HCT116 (cell line): ENCODE data around the gene SH3YL1. TPM values are rescaled to one million over a fixed set of nuclear protein-coding genes. Genes with fewer than 3 reads are reported as not detected.

Source experiments
- ATAC-seq: fragments of 200-7000 bp; cut with Tn5 transposase; 2 replicates; pipeline ENCODE4 v1.9.1; 2020; ENCODE audit warnings: mild to moderate bottlenecking, moderate library complexity
- BruUV-seq: library from RNA; stranded (reverse); fragments of 400-500 nt; replicated peaks from 2 replicates; lab custom pipeline; 2021; lab: Mats Ljungman, UMichigan
- CTCF ChIA-PET: fragments of 300-600 bp; sonication (Branson Sonifier 250); formaldehyde crosslinking; loops from one replicate; lab custom pipeline; 2021; ENCODE audit warnings: antibody characterized with exemption; lab: Charles Lee
- POLR2A ChIA-PET: fragments of 300-600, 350-600 bp; sonication (Branson Sonifier 250); formaldehyde crosslinking; loops from one replicate; lab custom pipeline; 2021; ENCODE audit warnings: antibody characterized with exemption; lab: Charles Lee
- RAD21 ChIA-PET, 2 experiments: fragments of 300-600 bp; sonication (Branson Sonifier 250); formaldehyde crosslinking; loops; one replicate each; lab custom pipeline; 2023; ENCODE audit warnings: low total read pairs in 2 of 2; ENCODE audit not compliant: uncharacterized antibody in 2 of 2, unreplicated experiment in 2 of 2, low non-redundant PET in 1 of 2; lab: Charles Lee
- DNase-seq: peaks from one replicate; pipeline ENCODE4 v3.0.0-alpha.2; 2010; ENCODE audit warnings: low read depth, low spot score
- H2AFZ ChIP-seq: fragments of 200-600 bp; shearing (Covaris generic), sonication (generic); 2 replicates; pipeline ENCODE4 v1.6.1; 2017; ENCODE audit warnings: low read depth, mixed run types, mixed read lengths, antibody characterized with exemption, low read length; ENCODE audit not compliant: poor library complexity, severe bottlenecking
- H3K27ac ChIP-seq: 2 replicates; pipeline ENCODE4 v1.5.1; 2012; ENCODE audit warnings: low read depth, low read length
- H3K27me3 ChIP-seq: fragments of 200-600 bp; sonication (generic); 2 replicates; pipeline ENCODE4 v1.6.1; 2016; ENCODE audit warnings: mixed run types, low read length, mixed read lengths; ENCODE audit not compliant: insufficient read depth
- H3K36me3 ChIP-seq, 2 experiments: fragments of 200-500 bp in 1 of 2; fragments of 200-600 bp in 1 of 2; sonication (Bioruptor generic) in 1 of 2; sonication (generic) in 1 of 2; 2 replicates each; pipeline versions ENCODE4 v1.5.1 to v1.6.1; 2014 to 2016; ENCODE audit warnings: low read length in 2 of 2, inconsistent platforms in 1 of 2, mixed read lengths in 1 of 2, mixed run types in 1 of 2; ENCODE audit not compliant: insufficient read depth in 2 of 2, control insufficient read depth in 1 of 2
- H3K4me1 ChIP-seq, 2 experiments: fragments of 200-600 bp in 1 of 2; sonication (generic) in 1 of 2; 2 replicates each; pipeline versions ENCODE4 v1.5.1 to v1.6.1; 2012 to 2017; ENCODE audit warnings: low read length in 2 of 2, inconsistent platforms in 1 of 2, mild to moderate bottlenecking in 1 of 2, mixed read lengths in 1 of 2, mixed run types in 1 of 2, moderate library complexity in 1 of 2; ENCODE audit not compliant: insufficient read depth in 2 of 2, control insufficient read depth in 1 of 2
- H3K4me2 ChIP-seq: fragments of 200-600 bp; sonication (generic); 2 replicates; pipeline ENCODE4 v1.6.1; 2017; ENCODE audit warnings: mixed run types, low read length, mixed read lengths
- H3K4me3 ChIP-seq, 2 experiments: fragments of 200-600 bp in 1 of 2; sonication (generic) in 1 of 2; replicated peaks in 1 of 2; 2 replicates each; pipeline ENCODE4 v1.5.1; 2011 to 2016; ENCODE audit warnings: low read length in 2 of 2, control low read depth in 1 of 2, low read depth in 1 of 2, mild to moderate bottlenecking in 1 of 2, mixed read lengths in 1 of 2, mixed run types in 1 of 2
- H3K79me2 ChIP-seq: fragments of 200-600 bp; sonication (generic); 2 replicates; pipeline ENCODE4 v1.6.1; 2017; ENCODE audit warnings: mild to moderate bottlenecking, mixed run types, low read length, moderate library complexity, mixed read lengths; ENCODE audit not compliant: insufficient read depth
- H3K9ac ChIP-seq: fragments of 200-600 bp; sonication (generic); 2 replicates; pipeline ENCODE4 v1.6.1; 2016; ENCODE audit warnings: low read length, mixed read lengths
- H3K9me2 ChIP-seq: fragments of 200-600 bp; sonication (generic), shearing (Covaris generic); 2 replicates; pipeline ENCODE4 v1.6.1; 2017; ENCODE audit warnings: mixed run types, mild to moderate bottlenecking, moderate library complexity; ENCODE audit not compliant: insufficient read depth
- H3K9me3 ChIP-seq, 2 experiments: fragments of 200-500 bp in 1 of 2; fragments of 200-600 bp in 1 of 2; sonication (Bioruptor generic) in 1 of 2; sonication (generic) in 1 of 2; 2 replicates each; pipeline ENCODE4 v1.6.1; 2014 to 2017; ENCODE audit warnings: low read length in 2 of 2, mixed read lengths in 2 of 2, inconsistent platforms in 1 of 2, low read depth in 1 of 2, mild to moderate bottlenecking in 1 of 2, mixed run types in 1 of 2, moderate library complexity in 1 of 2; ENCODE audit not compliant: control insufficient read depth in 1 of 2, insufficient read depth in 1 of 2
- H4K20me1 ChIP-seq: fragments of 200-600 bp; sonication (generic), shearing (Covaris generic); 2 replicates; pipeline ENCODE4 v1.6.1; 2017; ENCODE audit warnings: mixed run types, mild to moderate bottlenecking, moderate library complexity; ENCODE audit not compliant: insufficient read depth
- CEBPB ChIP-seq: IDR thresholded peaks from 2 replicates; pipeline ENCODE4 v1.6.1; 2012; ENCODE audit warnings: low read depth
- ELF1 ChIP-seq: IDR thresholded peaks from 2 replicates; pipeline ENCODE4 v1.6.1; 2012; ENCODE audit warnings: low read depth, borderline replicate concordance
- EZH2 ChIP-seq: fragments of 200-600 bp; sonication (generic); IDR thresholded peaks from 2 replicates; pipeline ENCODE4 v1.6.1; 2017; ENCODE audit warnings: antibody characterized with exemption, mixed run types
- EZH2phosphoT487 ChIP-seq: fragments of 200-600 bp; IDR thresholded peaks from 2 replicates; pipeline ENCODE4 v1.6.1; 2018; ENCODE audit warnings: antibody characterized with exemption, borderline replicate concordance
- SRF ChIP-seq: IDR thresholded peaks from 2 replicates; pipeline ENCODE4 v1.6.1; 2012; ENCODE audit warnings: low read depth
- ZFX ChIP-seq: fragments of 450-650 bp; IDR thresholded peaks from 2 replicates; pipeline ENCODE4 v1.6.1; 2017
- ZNF274 ChIP-seq: fragments of 200-500 bp; sonication (Bioruptor generic); IDR thresholded peaks from 2 replicates; pipeline ENCODE4 v1.6.1; 2014; ENCODE audit warnings: mild to moderate bottlenecking, low read depth, low read length, inconsistent platforms
- intact Hi-C: fragments of 100-400 bp; cut with micrococcal nuclease; formaldehyde crosslinking; loops from 2 replicates; pipeline ENCODE4 v1.10.0; 2022
- total RNA-seq: library from RNA; stranded (reverse); gene quantifications from one replicate; pipeline ENCODE4 v1.2.1, GENCODE V29; 2021; ENCODE audit not compliant: unreplicated experiment
- TF ChIP-seq, protein P1 (sequence below): IDR thresholded peaks from 2 replicates; pipeline ENCODE4 v1.6.1; 2012; ENCODE audit warnings: low read depth

Gene SH3YL1
- total RNA-seq, 1 experiment from 2014 or later: 32.8 TPM

DNA sequence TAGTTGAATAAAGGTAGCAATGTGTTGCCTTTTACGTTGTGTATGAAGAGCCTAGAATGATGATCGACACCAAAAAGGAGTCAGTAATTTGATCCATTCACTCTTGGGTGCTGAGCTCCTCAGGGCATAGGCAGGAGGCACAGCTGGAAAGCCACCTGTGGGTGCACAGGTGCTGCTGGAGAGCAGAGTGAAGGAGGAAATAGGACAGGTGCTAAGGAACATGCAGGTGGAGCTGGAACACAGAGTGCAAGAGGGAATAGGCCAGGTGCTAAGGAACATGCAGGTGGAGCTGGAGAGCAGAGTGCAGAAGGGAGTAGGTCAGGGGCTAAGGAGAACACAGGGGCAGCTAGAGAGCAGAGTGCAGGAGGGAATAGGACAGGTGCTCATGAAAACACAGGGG, 86.1 kb downstream of the SH3YL1 start (continued):
- TF ChIP-seq, protein P1, sequence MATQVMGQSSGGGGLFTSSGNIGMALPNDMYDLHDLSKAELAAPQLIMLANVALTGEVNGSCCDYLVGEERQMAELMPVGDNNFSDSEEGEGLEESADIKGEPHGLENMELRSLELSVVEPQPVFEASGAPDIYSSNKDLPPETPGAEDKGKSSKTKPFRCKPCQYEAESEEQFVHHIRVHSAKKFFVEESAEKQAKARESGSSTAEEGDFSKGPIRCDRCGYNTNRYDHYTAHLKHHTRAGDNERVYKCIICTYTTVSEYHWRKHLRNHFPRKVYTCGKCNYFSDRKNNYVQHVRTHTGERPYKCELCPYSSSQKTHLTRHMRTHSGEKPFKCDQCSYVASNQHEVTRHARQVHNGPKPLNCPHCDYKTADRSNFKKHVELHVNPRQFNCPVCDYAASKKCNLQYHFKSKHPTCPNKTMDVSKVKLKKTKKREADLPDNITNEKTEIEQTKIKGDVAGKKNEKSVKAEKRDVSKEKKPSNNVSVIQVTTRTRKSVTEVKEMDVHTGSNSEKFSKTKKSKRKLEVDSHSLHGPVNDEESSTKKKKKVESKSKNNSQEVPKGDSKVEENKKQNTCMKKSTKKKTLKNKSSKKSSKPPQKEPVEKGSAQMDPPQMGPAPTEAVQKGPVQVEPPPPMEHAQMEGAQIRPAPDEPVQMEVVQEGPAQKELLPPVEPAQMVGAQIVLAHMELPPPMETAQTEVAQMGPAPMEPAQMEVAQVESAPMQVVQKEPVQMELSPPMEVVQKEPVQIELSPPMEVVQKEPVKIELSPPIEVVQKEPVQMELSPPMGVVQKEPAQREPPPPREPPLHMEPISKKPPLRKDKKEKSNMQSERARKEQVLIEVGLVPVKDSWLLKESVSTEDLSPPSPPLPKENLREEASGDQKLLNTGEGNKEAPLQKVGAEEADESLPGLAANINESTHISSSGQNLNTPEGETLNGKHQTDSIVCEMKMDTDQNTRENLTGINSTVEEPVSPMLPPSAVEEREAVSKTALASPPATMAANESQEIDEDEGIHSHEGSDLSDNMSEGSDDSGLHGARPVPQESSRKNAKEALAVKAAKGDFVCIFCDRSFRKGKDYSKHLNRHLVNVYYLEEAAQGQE: no peak
- TF ChIP-seq ZNF274 (no peak), SRF (no peak), ZFX (no peak), EZH2 (no peak), ELF1 (no peak), EZH2phosphoT487 (no peak)

DNA sequence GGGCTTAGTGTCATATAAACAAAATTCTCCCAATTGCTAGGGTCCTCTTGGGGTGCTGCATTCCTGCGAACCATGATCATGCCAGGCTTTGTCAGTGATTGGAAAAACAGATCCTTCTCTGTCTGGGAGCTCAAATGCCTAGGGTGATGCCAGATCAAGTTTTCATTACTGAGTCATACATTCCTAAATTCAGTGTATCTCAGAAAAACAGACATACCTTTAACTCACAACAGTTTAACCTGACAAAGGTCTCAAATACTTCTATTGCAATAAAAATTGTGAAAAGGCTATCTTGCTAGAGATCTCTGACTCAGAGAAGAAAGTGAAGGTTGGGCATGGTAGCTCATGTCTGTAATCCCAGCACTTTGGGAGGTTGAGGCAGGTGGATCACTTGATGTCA, 86.9 kb downstream of the SH3YL1 start:
- ChIA-PET RAD21 (no interaction called here), CTCF (no interaction called here), POLR2A (no interaction called here)
- Histone ChIP-seq H2AFZ (no peak overlapping the region), H3K9ac (no peak overlapping the region), H3K9me3 (no peaks in the 10 kb centered on the region), H4K20me1 (no peaks in the 10 kb centered on the region), H3K79me2 (no peaks in the 10 kb centered on the region), H3K9me2 (no peaks in the 10 kb centered on the region), H3K36me3 (no peaks in the 10 kb centered on the region), H3K4me2 (no peak overlapping the region), H3K4me3 (no peak overlapping the region), H3K27me3 (no peaks in the 10 kb centered on the region; the same call in 1 of the 2 replicates), H3K27ac (no peak overlapping the region), H3K4me1 (peaks cover 0 to 5% of the 10 kb centered on the region in 2 experiments; a peak in 1 of 4 replicates)
- DNase-seq (no peak), ATAC-seq (no peak)
- no TSS peak for BruUV-seq
- TF ChIP-seq EZH2 (no peak), CEBPB (no peak)
- intact Hi-C loops: no loop called here
